ENCODE measurements around the gene TMEM44.
"Not testable (repeated sequence)": the region's sequence is repeated elsewhere in the genome, so short reads cannot be mapped to it uniquely, and the experiment has no call there.

Gene TMEM44

GRCh38 chr3:194647747-194648146 lies 14.5 kb upstream of the TMEM44 start:
- DNase-seq (ENCODE audit: low read depth in 4 of 4, low spot score in 1 of 4), result no peak

- no peak for DNase-seq (ENCODE audit: low read depth in 4 of 4, low spot score in 1 of 4)
Measured at GRCh38 chr3:194642769-194643168, 9.6 kb upstream of the TMEM44 start.

- DNase-seq (ENCODE audit: low read depth in 4 of 4, low spot score in 1 of 4), result no peak
Measured at GRCh38 chr3:194640829-194641228, 7.6 kb upstream of the TMEM44 start.

- DNase-seq (ENCODE audit: low read depth in 4 of 4, low spot score in 1 of 4), result no peak
Measured at GRCh38 chr3:194638991-194639605, 5.9 kb upstream of the TMEM44 start.

- no peak for DNase-seq (ENCODE audit: low read depth in 4 of 4, low spot score in 1 of 4)
Measured at GRCh38 chr3:194637541-194638400, 4.6 kb upstream of the TMEM44 start.

GRCh38 chr3:194637066-194637465 lies 3.8 kb upstream of the TMEM44 start:
- no peak for DNase-seq (ENCODE audit: low read depth in 4 of 4, low spot score in 1 of 4)

GRCh38 chr3:194632809-194633348 lies 340 bp downstream of the TMEM44 start:
- peak in 1 of 4 experiments; percentile 21 for DNase-seq (ENCODE audit: low read depth in 4 of 4, low spot score in 1 of 4)

GRCh38 chr3:194632226-194632808 lies 902 bp downstream of the TMEM44 start:
- DNase-seq (ENCODE audit: low read depth in 4 of 4, low spot score in 1 of 4), result no peak

GRCh38 chr3:194631696-194632095 lies 1.5 kb downstream of the TMEM44 start:
- DNase-seq (ENCODE audit: low read depth in 4 of 4, low spot score in 1 of 4), result no peak

- DNase-seq (ENCODE audit: low read depth in 4 of 4, low spot score in 1 of 4), result not testable (repeated sequence)
Measured at GRCh38 chr3:194630681-194631080, 2.5 kb downstream of the TMEM44 start.

GRCh38 chr3:194624956-194625355 lies 8.3 kb downstream of the TMEM44 start:
- no peak for DNase-seq (ENCODE audit: low read depth in 4 of 4, low spot score in 1 of 4)

- DNase-seq (ENCODE audit: low read depth in 4 of 4, low spot score in 1 of 4), result no peak
Measured at GRCh38 chr3:194623449-194624290, 9.5 kb downstream of the TMEM44 start.

- DNase-seq (ENCODE audit: low read depth in 4 of 4, low spot score in 1 of 4), result no peak
Measured at GRCh38 chr3:194622621-194623340, 10.4 kb downstream of the TMEM44 start.

GRCh38 chr3:194621947-194622346 lies 11.3 kb downstream of the TMEM44 start:
- no peak for DNase-seq (ENCODE audit: low read depth in 4 of 4, low spot score in 1 of 4)

GRCh38 chr3:194620196-194620595 lies 13.0 kb downstream of the TMEM44 start:
- no peak for DNase-seq (ENCODE audit: low read depth in 4 of 4, low spot score in 1 of 4)

GRCh38 chr3:194619741-194620140 lies 13.5 kb downstream of the TMEM44 start:
- DNase-seq (ENCODE audit: low read depth in 4 of 4, low spot score in 1 of 4), result no peak

GRCh38 chr3:194618858-194619608 lies 14.2 kb downstream of the TMEM44 start:
- DNase-seq (ENCODE audit: low read depth in 4 of 4, low spot score in 1 of 4), result no peak

GRCh38 chr3:194617827-194618226 lies 15.4 kb downstream of the TMEM44 start:
- DNase-seq (ENCODE audit: low read depth in 4 of 4, low spot score in 1 of 4), result no peak

GRCh38 chr3:194617143-194617671 lies 16.0 kb downstream of the TMEM44 start:
- DNase-seq (ENCODE audit: low read depth in 4 of 4, low spot score in 1 of 4), result no peak
